Fibroblast of skin of right quadriceps (primary cell): Measurements from ENCODE around the gene LRRC51.
A peak's percentile ranks its signal among the peaks of the same experiment; 100 is the strongest.
"Not testable (repeated sequence)": the region's sequence is repeated elsewhere in the genome, so short reads cannot be mapped to it uniquely, and the experiment has no call there.

Experiments used
- DNase-seq: peaks from one replicate; pipeline ENCODE4 v3.0.0-alpha.2; 2013

Gene LRRC51

GRCh38 chr11:72141066-72141465, 60.4 kb downstream of the LRRC51 start:
- peak; percentile 93 for DNase-seq

- DNase-seq = not testable (repeated sequence)
Observed at GRCh38 chr11:72142086-72142485, 61.4 kb downstream of the LRRC51 start.

GRCh38 chr11:72142543-72142942, 61.9 kb downstream of the LRRC51 start:
- not testable (repeated sequence) for DNase-seq

GRCh38 chr11:72144807-72145565, 64.3 kb downstream of the LRRC51 start:
- DNase-seq = peak; percentile 85
